Neural cell (in vitro differentiated cells): ENCODE measurements around the gene B4GALT1. TPM values are rescaled to one million over a fixed set of nuclear protein-coding genes. Genes with fewer than 3 reads are reported as not detected.

Source experiments
- H2AFZ ChIP-seq: fragments of 200-600, 300-800 bp; sonication (generic), shearing (Covaris generic); 2 replicates; pipeline ENCODE4 v1.6.0; 2014; ENCODE audit warnings: low read depth, mild to moderate bottlenecking, antibody characterized with exemption, low read length, moderate library complexity
- H3F3A ChIP-seq: fragments of 200-600 bp; shearing (Covaris generic); 2 replicates; pipeline ENCODE4 v1.6.1; 2016; ENCODE audit warnings: mild to moderate bottlenecking, moderate library complexity, mixed read lengths, antibody characterized with exemption, low read length; ENCODE audit not compliant: insufficient read depth, poor library complexity, severe bottlenecking
- H3K27ac ChIP-seq: fragments of 200-600, 300-800 bp; sonication (generic), shearing (Covaris generic); 2 replicates; pipeline ENCODE4 v1.5.1; 2014; ENCODE audit warnings: mild to moderate bottlenecking, low read length, moderate library complexity
- H3K27me3 ChIP-seq: fragments of 300-800, 200-600 bp; sonication (generic), shearing (Covaris generic); 2 replicates; pipeline ENCODE4 v1.6.0; 2014; ENCODE audit warnings: mild to moderate bottlenecking, low read depth, low read length, moderate library complexity; ENCODE audit not compliant: insufficient read depth
- H3K36me3 ChIP-seq: fragments of 300-800, 200-600 bp; sonication (generic), shearing (Covaris generic); 2 replicates; pipeline ENCODE4 v1.5.1; 2014; ENCODE audit warnings: mild to moderate bottlenecking, antibody characterized with exemption, low read length, moderate library complexity; ENCODE audit not compliant: insufficient read depth
- H3K4me2 ChIP-seq: fragments of 300-800, 200-600 bp; sonication (generic), shearing (Covaris generic); 2 replicates; pipeline ENCODE4 v1.6.0; 2014; ENCODE audit warnings: mild to moderate bottlenecking, low read length
- H3K4me3 ChIP-seq: fragments of 300-800, 200-600 bp; sonication (generic), shearing (Covaris generic); 2 replicates; pipeline ENCODE4 v1.5.1; 2014; ENCODE audit warnings: mild to moderate bottlenecking, low read length, moderate library complexity
- H3K79me2 ChIP-seq: fragments of 200-600 bp; shearing (Covaris generic); replicated peaks from 2 replicates; pipeline ENCODE4 v1.6.0; 2014; ENCODE audit warnings: mild to moderate bottlenecking, low read length, moderate library complexity; ENCODE audit not compliant: insufficient read depth
- H3K9ac ChIP-seq: fragments of 300-800, 200-600 bp; sonication (generic), shearing (Covaris generic); 2 replicates; pipeline ENCODE4 v1.6.1; 2016; ENCODE audit warnings: mild to moderate bottlenecking, low read length, mixed read lengths
- H3K9me2 ChIP-seq: fragments of 200-600 bp; shearing (Covaris generic); 2 replicates; pipeline ENCODE4 v1.6.1; 2016; ENCODE audit warnings: mild to moderate bottlenecking, low read length, mixed read lengths; ENCODE audit not compliant: insufficient read depth
- H3K9me3 ChIP-seq: fragments of 200-600, 300-800 bp; sonication (generic), shearing (Covaris generic); 2 replicates; pipeline ENCODE4 v1.6.1; 2016; ENCODE audit warnings: mild to moderate bottlenecking, mixed run types, low read length, moderate library complexity, mixed read lengths
- H4K20me1 ChIP-seq: fragments of 200-600 bp; shearing (Covaris generic); 2 replicates; pipeline ENCODE4 v1.6.1; 2016; ENCODE audit warnings: mild to moderate bottlenecking, mixed run types; ENCODE audit not compliant: insufficient read depth
- CTCF ChIP-seq: fragments of 450-650 bp; IDR thresholded peaks from 2 replicates; pipeline ENCODE4 v1.5.1; 2014; ENCODE audit warnings: antibody characterized with exemption, mild to moderate bottlenecking, moderate library complexity; ENCODE audit not compliant: poor library complexity, severe bottlenecking
- EP300 ChIP-seq: fragments of 450-650 bp; conservative IDR thresholded peaks from 2 replicates; pipeline ENCODE4 v1.6.1; 2014; ENCODE audit warnings: antibody characterized with exemption, mild to moderate bottlenecking, moderate library complexity; ENCODE audit not compliant: poor library complexity, severe bottlenecking
- EZH2 ChIP-seq: fragments of 200-600, 300-800 bp; shearing (Covaris generic), sonication (generic); IDR thresholded peaks from 2 replicates; pipeline ENCODE4 v1.6.1; 2014; ENCODE audit warnings: antibody characterized with exemption, low read length, borderline replicate concordance, mild to moderate bottlenecking; ENCODE audit not compliant: insufficient read depth, poor library complexity, severe bottlenecking
- MXI1 ChIP-seq: fragments of 450-650 bp; conservative IDR thresholded peaks from 2 replicates; pipeline ENCODE4 v1.6.1; 2014; ENCODE audit warnings: antibody characterized with exemption, mild to moderate bottlenecking; ENCODE audit not compliant: poor library complexity, severe bottlenecking
- POLR2AphosphoS5 ChIP-seq: IDR thresholded peaks from 2 replicates; pipeline ENCODE4 v1.6.1; 2012
- RAD21 ChIP-seq: fragments of 450-650 bp; conservative IDR thresholded peaks from 2 replicates; pipeline ENCODE4 v1.6.1; 2014; ENCODE audit warnings: antibody characterized with exemption, mild to moderate bottlenecking, moderate library complexity
- REST ChIP-seq: IDR thresholded peaks from 2 replicates; pipeline ENCODE4 v1.6.1; 2012; ENCODE audit warnings: borderline replicate concordance
- SMC3 ChIP-seq: fragments of 450-650 bp; conservative IDR thresholded peaks from 2 replicates; pipeline ENCODE4 v1.6.1; 2014; ENCODE audit warnings: antibody characterized with exemption, mild to moderate bottlenecking, moderate library complexity; ENCODE audit not compliant: poor library complexity
- TAF1 ChIP-seq: IDR thresholded peaks from 2 replicates; pipeline ENCODE4 v1.6.1; 2012; ENCODE audit warnings: low read depth
- polyA plus RNA-seq: library from polyadenylated mRNA; depleted of rRNA; stranded (reverse); fragments of >200 nt; gene quantifications from 2 replicates; pipeline ENCODE4 v1.2.3, GENCODE V29; 2014

B4GALT1 gene
- polyA plus RNA-seq, 1 donor from 2014 or later = 0.41 TPM

DNA sequence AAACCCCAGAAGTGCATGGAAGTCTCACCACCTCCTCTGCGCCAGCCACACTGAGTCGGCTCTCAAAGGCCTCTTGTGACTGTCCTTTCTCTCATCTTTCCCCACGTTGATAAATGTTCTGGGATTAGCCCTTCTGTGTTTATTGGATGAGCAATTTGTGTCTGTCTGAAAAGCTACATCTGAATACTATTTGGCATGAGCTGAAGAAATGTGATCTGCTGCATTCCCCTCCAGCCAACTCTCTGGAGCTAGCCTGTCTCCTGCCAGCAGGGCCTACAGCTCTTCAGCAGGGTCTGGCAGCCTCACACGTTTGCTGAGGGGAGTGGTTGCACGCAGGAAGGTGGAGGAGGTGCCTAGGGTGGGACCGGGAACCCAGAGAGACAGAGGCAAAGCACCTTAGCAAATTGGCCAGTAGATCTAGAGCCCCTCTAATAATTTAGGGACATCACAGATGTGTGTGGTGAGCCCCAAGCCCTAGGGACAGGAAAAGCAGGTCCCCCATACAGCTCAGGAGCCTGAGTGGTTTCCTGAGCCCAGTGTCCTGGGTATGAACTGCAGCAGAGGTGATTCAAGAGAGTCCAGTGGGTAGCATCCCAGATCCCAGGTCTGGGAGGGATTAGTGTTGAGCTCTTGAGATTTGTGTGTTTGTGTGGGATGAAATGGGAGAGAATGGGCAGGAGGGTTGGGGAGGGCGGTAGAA, 20.5 kb upstream of the B4GALT1 start:
- H3K4me3 ChIP-seq = no peak overlapping the region
- TF ChIP-seq SMC3 = no peak
- no peak for TF ChIP-seq RAD21
- TF ChIP-seq CTCF = no peak
- TF ChIP-seq REST = no peak
- TF ChIP-seq EP300 = no peak
- no peak for TF ChIP-seq TAF1
- TF ChIP-seq POLR2AphosphoS5 = no peak
- TF ChIP-seq MXI1 = no peak
- TF ChIP-seq EZH2 = no peak
- H3K4me2 ChIP-seq = no peak overlapping the region
- H3K9ac ChIP-seq = no peak overlapping the region
- H3K9me2 ChIP-seq = no peaks in the 10 kb centered on the region
- H3F3A ChIP-seq = no peaks in the 10 kb centered on the region
- H4K20me1 ChIP-seq = no peaks in the 10 kb centered on the region
- H3K36me3 ChIP-seq = no peaks in the 10 kb centered on the region
- no peaks in the 10 kb centered on the region for H3K9me3 ChIP-seq
- H2AFZ ChIP-seq = no peak overlapping the region
- no peaks in the 10 kb centered on the region for H3K79me2 ChIP-seq
- H3K27me3 ChIP-seq = no peaks in the 10 kb centered on the region
- H3K27ac ChIP-seq = no peak overlapping the region

GRCh38 chr9:33186457-33187168, 19.5 kb upstream of the B4GALT1 start:
- Histone ChIP-seq H3K9me3 (no peaks in the 10 kb centered on the region), H3K79me2 (no peaks in the 10 kb centered on the region), H3K4me3 (no peak overlapping the region), H3K9ac (no peak overlapping the region), H3K4me2 (no peak overlapping the region), H4K20me1 (no peaks in the 10 kb centered on the region), H3K9me2 (no peaks in the 10 kb centered on the region), H3K36me3 (no peaks in the 10 kb centered on the region), H2AFZ (no peak overlapping the region), H3F3A (no peaks in the 10 kb centered on the region), H3K27me3 (no peaks in the 10 kb centered on the region), H3K27ac (no peak overlapping the region)
- no peak for TF ChIP-seq TAF1
- no peak for TF ChIP-seq MXI1
- no peak for TF ChIP-seq SMC3
- no peak for TF ChIP-seq EZH2
- no peak for TF ChIP-seq EP300
- no peak for TF ChIP-seq CTCF
- no peak for TF ChIP-seq REST
- TF ChIP-seq POLR2AphosphoS5 = no peak
- no peak for TF ChIP-seq RAD21
